WTC11 (cell line): ENCODE measurements around the gene PPP1R10. TPM values are rescaled to one million over a fixed set of nuclear protein-coding genes. Genes with fewer than 3 reads are reported as not detected.
A peak's percentile ranks its signal among the peaks of the same experiment; 100 is the strongest.

Experiments
- ARID4B ChIP-seq: sonication (generic); formaldehyde crosslinking; IDR thresholded peaks from 2 replicates; pipeline ENCODE4 v1.8.0; 2023; ENCODE audit warnings: missing genetic modification reagents, mild to moderate bottlenecking, borderline replicate concordance
- ATF1 ChIP-seq: sonication (generic); formaldehyde crosslinking; IDR thresholded peaks from 2 replicates; pipeline ENCODE4 v1.8.1; 2023; ENCODE audit warnings: mild to moderate bottlenecking, moderate library complexity, missing genetic modification reagents
- ELF4 ChIP-seq: sonication (generic); formaldehyde crosslinking; IDR thresholded peaks from 2 replicates; pipeline ENCODE4 v1.8.1; 2022; ENCODE audit warnings: low read depth, mild to moderate bottlenecking, moderate library complexity, missing genetic modification reagents
- EMX1 ChIP-seq: fragments of 250-450 bp; sonication (Bioruptor Pico); IDR thresholded peaks from 2 replicates; pipeline ENCODE4 v1.8.0; 2021; ENCODE audit warnings: mild to moderate bottlenecking
- ETV6 ChIP-seq: sonication (generic); formaldehyde crosslinking; IDR thresholded peaks from 2 replicates; pipeline ENCODE4 v1.8.1; 2022; ENCODE audit warnings: mild to moderate bottlenecking, missing genetic modification reagents
- FOXJ3 ChIP-seq: sonication (generic); formaldehyde crosslinking; IDR thresholded peaks from 2 replicates; pipeline ENCODE4 v1.9.0; 2021; ENCODE audit warnings: missing genetic modification reagents, mild to moderate bottlenecking, borderline replicate concordance
- HMGA2 ChIP-seq: fragments of 250-450 bp; sonication (Bioruptor Pico); IDR thresholded peaks from 2 replicates; pipeline ENCODE4 v1.4.0; 2021; ENCODE audit warnings: mild to moderate bottlenecking, moderate library complexity
- HMGXB4 ChIP-seq: sonication (generic); formaldehyde crosslinking; IDR thresholded peaks from 2 replicates; pipeline ENCODE4 v1.8.1; 2023; ENCODE audit warnings: mild to moderate bottlenecking, moderate library complexity, missing genetic modification reagents
- JAZF1 ChIP-seq: fragments of 250-450 bp; sonication (Bioruptor Pico); IDR thresholded peaks from 2 replicates; pipeline ENCODE4 v1.9.0; 2021; ENCODE audit warnings: moderate library complexity, mild to moderate bottlenecking, inconsistent platforms
- JUN ChIP-seq: sonication (generic); formaldehyde crosslinking; IDR thresholded peaks from 2 replicates; pipeline ENCODE4 v1.8.0; 2023; ENCODE audit warnings: mild to moderate bottlenecking, missing genetic modification reagents
- KAT7 ChIP-seq: sonication (generic); formaldehyde crosslinking; IDR thresholded peaks from 2 replicates; pipeline ENCODE4 v1.8.1; 2023; ENCODE audit warnings: missing genetic modification reagents, mild to moderate bottlenecking, borderline replicate concordance
- MAX ChIP-seq: sonication (generic); formaldehyde crosslinking; IDR thresholded peaks from 2 replicates; pipeline ENCODE4 v1.8.0; 2022; ENCODE audit warnings: mild to moderate bottlenecking, missing genetic modification reagents
- MYBL2 ChIP-seq: sonication (generic); formaldehyde crosslinking; IDR thresholded peaks from 2 replicates; pipeline ENCODE4 v1.8.1; 2023; ENCODE audit warnings: mild to moderate bottlenecking, moderate library complexity, missing genetic modification reagents
- NFATC4 ChIP-seq: fragments of 250-450 bp; sonication (Bioruptor Pico); IDR thresholded peaks from 2 replicates; pipeline ENCODE4 v1.9.0; 2021; ENCODE audit warnings: mild to moderate bottlenecking
- NR1H2 ChIP-seq: sonication (generic); formaldehyde crosslinking; IDR thresholded peaks from 2 replicates; pipeline ENCODE4 v1.9.0; 2021; ENCODE audit warnings: mild to moderate bottlenecking, moderate library complexity, missing genetic modification reagents
- NR3C1 ChIP-seq: sonication (generic); formaldehyde crosslinking; conservative IDR thresholded peaks from 2 replicates; pipeline ENCODE4 v1.8.1; 2023; ENCODE audit warnings: low read depth, mild to moderate bottlenecking, missing genetic modification reagents
- PRRX2 ChIP-seq: fragments of 250-450 bp; sonication (Bioruptor Pico); IDR thresholded peaks from 2 replicates; pipeline ENCODE4 v1.8.0; 2021; ENCODE audit warnings: mild to moderate bottlenecking
- SMAD3 ChIP-seq: sonication (generic); formaldehyde crosslinking; IDR thresholded peaks from 2 replicates; pipeline ENCODE4 v1.8.0; 2022; ENCODE audit warnings: missing genetic modification reagents, mild to moderate bottlenecking, borderline replicate concordance
- SMAD4 ChIP-seq: sonication (generic); formaldehyde crosslinking; IDR thresholded peaks from 2 replicates; pipeline ENCODE4 v1.8.0; 2022; ENCODE audit warnings: mild to moderate bottlenecking, missing genetic modification reagents
- SOX15 ChIP-seq: fragments of 250-450 bp; sonication (Bioruptor Pico); IDR thresholded peaks from 2 replicates; pipeline ENCODE4 v1.9.0; 2021; ENCODE audit warnings: mild to moderate bottlenecking
- TEAD1 ChIP-seq: sonication (generic); formaldehyde crosslinking; IDR thresholded peaks from 2 replicates; pipeline ENCODE4 v1.8.0; 2022; ENCODE audit warnings: mild to moderate bottlenecking, missing genetic modification reagents
- ZBTB21 ChIP-seq: sonication (generic); formaldehyde crosslinking; IDR thresholded peaks from 2 replicates; pipeline ENCODE4 v1.8.1; 2023; ENCODE audit warnings: mild to moderate bottlenecking, missing genetic modification reagents, borderline replicate concordance
- ZMAT4 ChIP-seq: fragments of 250-450 bp; sonication (Bioruptor Pico); IDR thresholded peaks from 2 replicates; pipeline ENCODE4 v1.9.0; 2021; ENCODE audit warnings: mild to moderate bottlenecking
- ZNF121 ChIP-seq: sonication (generic); formaldehyde crosslinking; IDR thresholded peaks from 2 replicates; pipeline ENCODE4 v1.8.0; 2023; ENCODE audit warnings: missing genetic modification reagents
- ZNF219 ChIP-seq: sonication (generic); formaldehyde crosslinking; IDR thresholded peaks from 2 replicates; pipeline ENCODE4 v1.8.0; 2023; ENCODE audit warnings: missing genetic modification reagents, mild to moderate bottlenecking, borderline replicate concordance
- ZNF317 ChIP-seq: sonication (generic); formaldehyde crosslinking; IDR thresholded peaks from 2 replicates; pipeline ENCODE4 v1.8.1; 2023; ENCODE audit warnings: low read depth, mild to moderate bottlenecking, moderate library complexity, missing genetic modification reagents, borderline replicate concordance
- ZNF423 ChIP-seq: fragments of 250-450 bp; sonication (Bioruptor Pico); IDR thresholded peaks from 2 replicates; pipeline ENCODE4 v2.1.2; 2022; ENCODE audit warnings: mild to moderate bottlenecking, moderate library complexity
- ZNF532 ChIP-seq: fragments of 250-450 bp; sonication (Bioruptor Pico); IDR thresholded peaks from 2 replicates; pipeline ENCODE4 v1.9.0; 2021; ENCODE audit warnings: mild to moderate bottlenecking, borderline replicate concordance
- total RNA-seq: library from RNA; stranded (reverse); gene quantifications from 3 replicates; pipeline ENCODE4 v1.2.3, GENCODE V29; 2021
- TF ChIP-seq, protein P1 (sequence below): sonication (generic); formaldehyde crosslinking; IDR thresholded peaks from 2 replicates; pipeline ENCODE4 v1.8.1; 2022; ENCODE audit warnings: low read depth, mild to moderate bottlenecking, moderate library complexity, missing genetic modification reagents, borderline replicate concordance

The PPP1R10 gene
- total RNA-seq, 1 experiment from 2014 or later: 83.1 TPM

- TF ChIP-seq ZNF423 (CRISPR knock-in tag) (no peak), HMGXB4 (no peak), PRRX2 (peak; percentile 79), SMAD4 (no peak), ATF1 (CRISPR knock-in tag) (no peak), ZMAT4 (CRISPR knock-in tag) (peak; percentile 78; the same call in 1 of the 2 replicates), ARID4B (CRISPR knock-in tag) (no peak), HMGA2 (CRISPR knock-in tag) (no peak), ZNF121 (CRISPR knock-in tag) (no peak), ZNF317 (CRISPR knock-in tag) (no peak), ZNF219 (CRISPR knock-in tag) (no peak), KAT7 (no peak), MAX (CRISPR knock-in tag) (no peak), NR1H2 (CRISPR knock-in tag) (no peak), SMAD3 (CRISPR knock-in tag) (no peak), JUN (no peak), MYBL2 (CRISPR knock-in tag) (0 out of 2 replicates have a peak, but pooled peaks have one; percentile 16), ETV6 (CRISPR knock-in tag) (no peak), NR3C1 (CRISPR knock-in tag) (no peak), JAZF1 (CRISPR knock-in tag) (no peak), ZBTB21 (CRISPR knock-in tag) (no peak), EMX1 (CRISPR knock-in tag) (peak; percentile 80; the same call in 1 of the 2 replicates), ELF4 (CRISPR knock-in tag) (no peak), NFATC4 (peak; percentile 80), ZNF532 (CRISPR knock-in tag) (no peak), SOX15 (CRISPR knock-in tag) (no peak), FOXJ3 (CRISPR knock-in tag) (no peak), TEAD1 (no peak)
- TF ChIP-seq, protein P1, sequence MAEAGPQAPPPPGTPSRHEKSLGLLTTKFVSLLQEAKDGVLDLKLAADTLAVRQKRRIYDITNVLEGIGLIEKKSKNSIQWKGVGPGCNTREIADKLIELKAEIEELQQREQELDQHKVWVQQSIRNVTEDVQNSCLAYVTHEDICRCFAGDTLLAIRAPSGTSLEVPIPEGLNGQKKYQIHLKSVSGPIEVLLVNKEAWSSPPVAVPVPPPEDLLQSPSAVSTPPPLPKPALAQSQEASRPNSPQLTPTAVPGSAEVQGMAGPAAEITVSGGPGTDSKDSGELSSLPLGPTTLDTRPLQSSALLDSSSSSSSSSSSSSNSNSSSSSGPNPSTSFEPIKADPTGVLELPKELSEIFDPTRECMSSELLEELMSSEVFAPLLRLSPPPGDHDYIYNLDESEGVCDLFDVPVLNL: no peak
Measured at GRCh38 chr6:30614044-30614842, 2.8 kb downstream of the PPP1R10 start (continued).
